GM12878 (cell line): Measurements from ENCODE around the gene RAB30. TPM values are rescaled to one million over a fixed set of nuclear protein-coding genes. Genes with fewer than 3 reads are reported as not detected.

Experiments used
- ATAC-seq: fragments of 200-7000 bp; cut with Tn5 transposase; 3 replicates; pipeline ENCODE4 v1.9.1; 2020; ENCODE audit warnings: mild to moderate bottlenecking, moderate library complexity
- BruUV-seq: library from RNA; stranded (reverse); fragments of 400-500 nt; replicated peaks from 2 replicates; lab custom pipeline; 2021; lab: Mats Ljungman, UMichigan
- CTCF ChIA-PET: fragments of 300-600 bp; sonication (Branson Sonifier 250); formaldehyde crosslinking; extraction: SDS; loops from one replicate; lab custom pipeline; 2021; ENCODE audit warnings: inconsistent platforms; lab: Yijun Ruan, JAX
- POLR2A ChIA-PET: fragments of 350-600 bp; formaldehyde crosslinking; extraction: SDS; loops from one replicate; lab custom pipeline; 2021; ENCODE audit warnings: inconsistent platforms; lab: Charles Lee
- RAD21 ChIA-PET: fragments of 300-600 bp; sonication (Branson Sonifier 250); formaldehyde crosslinking; loops from one replicate; lab custom pipeline; 2023; ENCODE audit warnings: antibody characterized with exemption; ENCODE audit not compliant: unreplicated experiment; lab: Charles Lee
- SMC1A ChIA-PET: fragments of 300-600 bp; sonication (Branson Sonifier 250); formaldehyde crosslinking; loops from one replicate; lab custom pipeline; 2023; ENCODE audit not compliant: unreplicated experiment, uncharacterized antibody; lab: Charles Lee
- DNase-seq: peaks from one replicate; pipeline ENCODE4 v3.0.0-alpha.2; 2011; ENCODE audit warnings: low read depth, low spot score
- FAIRE-seq: peaks from 3 replicates; lab custom pipeline; 2011; peaks lifted over from hg19 to GRCh38; lab: Jason Lieb, UNC
- H2AFZ ChIP-seq: 2 replicates; pipeline ENCODE4 v1.6.0; 2011; ENCODE audit warnings: low read depth, low read length, control low read depth; ENCODE audit not compliant: control insufficient read depth
- H3K27ac ChIP-seq: 2 replicates; pipeline ENCODE4 v1.5.1; 2011; ENCODE audit warnings: control low read depth; ENCODE audit not compliant: control insufficient read depth, insufficient read depth
- H3K27me3 ChIP-seq, 2 experiments: replicated peaks in 1 of 2; 2 replicates each; pipeline versions ENCODE4 v1.6.0 to v1.6.1; 2011; ENCODE audit warnings: low read length in 1 of 2; ENCODE audit not compliant: control insufficient read depth in 2 of 2, insufficient read depth in 2 of 2
- H3K36me3 ChIP-seq, 2 experiments: 2 replicates each; pipeline ENCODE4 v1.5.1; 2011; ENCODE audit warnings: low read length in 1 of 2; ENCODE audit not compliant: control insufficient read depth in 2 of 2, insufficient read depth in 2 of 2
- H3K4me1 ChIP-seq: 2 replicates; pipeline ENCODE4 v1.6.1; 2011; ENCODE audit warnings: mild to moderate bottlenecking, low read length, moderate library complexity, mixed read lengths; ENCODE audit not compliant: control insufficient read depth, insufficient read depth
- H3K4me2 ChIP-seq: 2 replicates; pipeline ENCODE4 v1.6.0; 2011; ENCODE audit warnings: control low read depth; ENCODE audit not compliant: control insufficient read depth, insufficient read depth
- H3K4me3 ChIP-seq: fragments of 200-600 bp; sonication (generic); 2 replicates; pipeline ENCODE4 v1.5.1; 2016
- H3K79me2 ChIP-seq: 2 replicates; pipeline ENCODE4 v1.6.0; 2011; ENCODE audit warnings: low read length; ENCODE audit not compliant: control insufficient read depth, insufficient read depth
- H3K9ac ChIP-seq: 2 replicates; pipeline ENCODE4 v1.8.0; 2011; ENCODE audit warnings: low read length, control low read depth, mixed read lengths; ENCODE audit not compliant: control insufficient read depth, insufficient read depth
- H3K9me3 ChIP-seq: replicated peaks from 3 replicates; pipeline ENCODE4 v1.5.1; 2011; ENCODE audit warnings: mild to moderate bottlenecking, low read length; ENCODE audit not compliant: control insufficient read depth, insufficient read depth
- H4K20me1 ChIP-seq: 2 replicates; pipeline ENCODE4 v1.6.0; 2011; ENCODE audit not compliant: control insufficient read depth, insufficient read depth
- BACH1 ChIP-seq: fragments of 450-650 bp; IDR thresholded peaks from 2 replicates; pipeline ENCODE4 v1.6.1; 2017; ENCODE audit warnings: mild to moderate bottlenecking, borderline replicate concordance
- BHLHE40 ChIP-seq, 2 experiments: fragments of 450-650 bp in 1 of 2; IDR thresholded peaks; 2 replicates each; pipeline ENCODE4 v1.6.1; 2011 to 2017; ENCODE audit warnings: low read depth in 2 of 2, borderline replicate concordance in 1 of 2, improper control_type of control experiment in 1 of 2, low read length in 1 of 2, mild to moderate bottlenecking in 1 of 2
- CEBPB ChIP-seq, 2 experiments: fragments of 150-350 bp in 1 of 2; IDR thresholded peaks; 2 replicates each; pipeline ENCODE4 v1.6.1; 2012 to 2014; ENCODE audit warnings: low read depth in 2 of 2, low read length in 2 of 2, borderline replicate concordance in 1 of 2, inconsistent platforms in 1 of 2
- CREM ChIP-seq: IDR thresholded peaks from 2 replicates; pipeline ENCODE4 v1.6.1; 2014; ENCODE audit warnings: antibody characterized with exemption, low read depth
- EED ChIP-seq: sonication (generic); IDR thresholded peaks from 2 replicates; pipeline ENCODE4 v1.6.1; 2016; ENCODE audit warnings: antibody characterized with exemption, low read depth
- IKZF1 ChIP-seq: fragments of 450-650 bp; conservative IDR thresholded peaks from 2 replicates; pipeline ENCODE4 v1.6.1; 2017; ENCODE audit warnings: antibody characterized with exemption, mild to moderate bottlenecking
- IKZF2 ChIP-seq, 2 experiments: fragments of 450-650 bp; IDR thresholded peaks; 2 replicates each; pipeline ENCODE4 v1.6.1; 2017; ENCODE audit warnings: mild to moderate bottlenecking in 2 of 2, moderate library complexity in 2 of 2
- MXI1 ChIP-seq: fragments of 150-350 bp; IDR thresholded peaks from 2 replicates; pipeline ENCODE4 v1.6.1; 2011; ENCODE audit warnings: low read depth, mild to moderate bottlenecking, inconsistent platforms, low read length, improper control_type of control experiment
- NR2C1 ChIP-seq: fragments of 450-650 bp; IDR thresholded peaks from 2 replicates; pipeline ENCODE4 v1.6.1; 2017; ENCODE audit warnings: antibody characterized with exemption, mild to moderate bottlenecking, moderate library complexity
- POLR2AphosphoS2 ChIP-seq: IDR thresholded peaks from 2 replicates; pipeline ENCODE4 v1.6.1; 2011; ENCODE audit warnings: low read depth, mild to moderate bottlenecking, low read length, improper control_type of control experiment, moderate library complexity
- STAT1 ChIP-seq: fragments of 450-650 bp; conservative IDR thresholded peaks from 2 replicates; pipeline ENCODE4 v1.6.1; 2014; ENCODE audit warnings: antibody characterized with exemption, mild to moderate bottlenecking
- SUZ12 ChIP-seq: fragments of 200-600 bp; sonication (generic); IDR thresholded peaks from one replicate; pipeline ENCODE4 v1.6.1; 2018; ENCODE audit warnings: antibody characterized with exemption, mild to moderate bottlenecking; ENCODE audit not compliant: unreplicated experiment
- ZBTB40 ChIP-seq: fragments of 450-650 bp; IDR thresholded peaks from 2 replicates; pipeline ENCODE4 v1.6.1; 2016; ENCODE audit warnings: mild to moderate bottlenecking, moderate library complexity, borderline replicate concordance
- ZNF592 ChIP-seq: fragments of 450-650 bp; IDR thresholded peaks from 2 replicates; pipeline ENCODE4 v1.6.1; 2017; ENCODE audit warnings: mild to moderate bottlenecking, moderate library complexity
- ZNF622 ChIP-seq: fragments of 450-650 bp; IDR thresholded peaks from 2 replicates; pipeline ENCODE4 v1.6.1; 2017; ENCODE audit warnings: mild to moderate bottlenecking, inconsistent platforms
- in situ Hi-C: fragments of 300-500 bp; cut with MboI; formaldehyde crosslinking; loops from 9 replicates; pipeline ENCODE4 v1.14.3; 2018; ENCODE audit warnings: mixed read lengths
- intact Hi-C: fragments of 100-400 bp; cut with micrococcal nuclease; formaldehyde crosslinking; loops from one replicate; pipeline ENCODE4 v1.14.2; 2022; ENCODE audit not compliant: unreplicated experiment
- polyA plus RNA-seq, 11 experiments: library from polyadenylated mRNA; depleted of rRNA in 4 of 11; unstranded in 6 of 11; stranded (reverse) in 5 of 11; fragments of >200 nt; fragmentation: Nextera tagmentation in 4 of 11; fragmentation: Illumina TruSeq in 1 of 11; extraction: Ambion mirVana in 4 of 11; extraction: Trizol in 1 of 11; gene quantifications; 1 replicate in 1 of 11; 2 replicates in 10 of 11; pipeline versions ENCODE4 v1.2.1 to v1.2.3, GENCODE V29; 2011 to 2016; ENCODE audit warnings: inconsistent platforms in 2 of 11, missing spikeins in 2 of 11, low read depth in 1 of 11
- total RNA-seq, 4 experiments: library from RNA; depleted of rRNA in 3 of 4; stranded (reverse); fragments of >200 nt in 3 of 4; fragmentation: Illumina TruSeq in 1 of 4; extraction: Trizol in 1 of 4; gene quantifications; 2 replicates each; pipeline versions ENCODE4 v1.2.1 to v1.2.3, GENCODE V29; 2013 to 2021

RAB30 gene
- total and polyA plus RNA-seq, 10 of the 15 experiments (the other 5 are each of a cell fraction or from before 2014, with no cell fraction given), result 9.8 to 26.7 (median 19.2) TPM

DNA sequence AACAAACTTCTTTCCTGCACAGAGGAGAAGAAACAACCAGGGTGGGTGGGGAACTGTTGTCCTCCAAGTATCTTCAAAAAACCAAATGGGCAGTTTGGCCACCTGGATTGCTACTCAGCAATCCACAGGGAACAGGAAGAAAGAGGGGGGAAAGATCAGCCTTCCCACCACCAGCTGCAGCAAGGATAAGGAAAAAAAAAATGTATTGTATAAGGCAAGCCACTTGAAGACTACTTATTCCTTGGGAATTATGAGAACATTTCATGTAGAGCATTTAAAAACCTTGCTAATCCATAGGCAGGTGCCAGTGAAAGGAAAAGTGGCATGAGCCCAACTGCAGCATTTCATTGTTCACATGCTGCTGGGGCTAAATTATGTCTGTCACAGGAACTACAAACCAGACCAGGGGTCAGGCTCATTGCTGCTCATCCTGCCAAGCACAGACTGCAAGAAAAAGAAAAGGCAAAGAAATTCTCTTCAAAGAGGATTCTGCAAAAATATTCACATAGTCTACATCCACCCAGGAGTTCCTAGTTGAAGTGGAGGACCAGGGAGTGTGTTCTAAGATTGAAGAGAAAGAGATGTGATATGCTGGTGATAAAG, 2.2 kb downstream of the RAB30 start:
- H3K4me2 ChIP-seq, result peak overlapping the region; percentile 97
- H3K4me3 ChIP-seq, result peak overlapping the region; percentile 78
- SMC1A ChIA-PET, result interaction anchor here (0.5 to 9.2 kb wide), 26 partner anchors 7 to 217 kb away, joined by 3 to 138 read pairs (median 4); partner anchors contain the start of gene CCDC90B
- ATAC-seq (no peak), DNase-seq (no peak), FAIRE-seq (no peak)
- no peak for TF ChIP-seq STAT1
- no peak for TF ChIP-seq ZNF622
- TF ChIP-seq BHLHE40 (IDR thresholded peaks at IDR 0.05; ENCODE audit: borderline replicate concordance in 1 of 2, low read depth in 2 of 2, low read length in 1 of 2), result peak in 1 of 2 experiments; percentile 6; a peak in 1 of 4 replicates
- TF ChIP-seq SUZ12, result no peak
- TF ChIP-seq POLR2AphosphoS2, result no peak
- TF ChIP-seq CEBPB (IDR thresholded peaks at IDR 0.05; ENCODE audit: borderline replicate concordance in 1 of 2, low read depth in 2 of 2, low read length in 2 of 2), result no peak
- TF ChIP-seq ZBTB40, result no peak
- TF ChIP-seq IKZF1, result peak; percentile 40
- TF ChIP-seq ZNF592, result no peak
- peak in 1 of 2 experiments; percentile 28; a peak in 3 of 4 replicates for TF ChIP-seq IKZF2 (IDR thresholded peaks at IDR 0.05)
- TF ChIP-seq CREM, result no peak
- TF ChIP-seq MXI1, result peak; percentile 61; the same call in 1 of the 2 replicates
- TF ChIP-seq EED, result peak; percentile 50; the same call in 1 of the 2 replicates
- TF ChIP-seq NR2C1, result 0 out of 2 replicates have a peak, but pooled peaks have one; percentile 19
- TF ChIP-seq BACH1, result no peak
- H3K9me3 ChIP-seq, result no peaks in the 10 kb centered on the region; the same call in 1 of the 3 replicates
- peak overlapping the region; percentile 98 for H3K9ac ChIP-seq
- RAD21 ChIA-PET, result interaction anchor here (0.5 to 8.3 kb wide), 12 partner anchors 13 to 202 kb away, joined by 3 to 73 read pairs (median 6); partner anchors contain the start of genes DDIAS and PCF11
- POLR2A ChIA-PET, result interaction anchor here (0.5 to 12.1 kb wide), 11 partner anchors 7 to 216 kb away, joined by 3 to 142 read pairs (median 8); partner anchors contain the start of genes CCDC90B and PCF11
- peaks cover 97% of the 10 kb centered on the region for H3K79me2 ChIP-seq
- H3K27ac ChIP-seq, result peak overlapping the region; percentile 92
- CTCF ChIA-PET, result interaction anchor here (1.0 to 1.3 kb wide), 6 partner anchors 63 to 182 kb away, joined by 3 to 8 read pairs (median 3); partner anchors contain the start of gene DDIAS
- BruUV-seq, result no TSS peak
- intact Hi-C loops (loop anchor here (2.0 kb wide), 3 partner anchors 63 to 169 kb away; partner anchors contain the start of genes DDIAS and PRCP), in situ Hi-C loops (loop anchor here (5.0 to 10.0 kb wide), 2 partner anchors 88 to 165 kb away; partner anchors contain the start of genes DDIAS, PCF11 and PRCP)
- H3K27me3 ChIP-seq, result no peaks in the 10 kb centered on the region
- H2AFZ ChIP-seq, result no peak overlapping the region
- no peaks in the 10 kb centered on the region; a peak in 1 of 4 replicates for H3K36me3 ChIP-seq
- peaks cover 37% of the 10 kb centered on the region for H3K4me1 ChIP-seq
- no peaks in the 10 kb centered on the region for H4K20me1 ChIP-seq
